Brain microvascular endothelial cell (primary cell): ENCODE results near the gene SLC6A19.

Experiments used
- DNase-seq: peaks from one replicate; pipeline ENCODE4 v3.0.0-alpha.2; 2020
- H3K27ac ChIP-seq: fragments of 250-450 bp; sonication (Bioruptor Pico); 2 replicates; pipeline ENCODE4 v1.5.1; 2020; ENCODE audit warnings: mild to moderate bottlenecking, moderate library complexity
- H3K27me3 ChIP-seq: fragments of 250-450 bp; sonication (Bioruptor Pico); replicated peaks from 2 replicates; pipeline ENCODE4 v1.5.1; 2020; ENCODE audit warnings: mild to moderate bottlenecking
- H3K36me3 ChIP-seq: fragments of 250-450 bp; sonication (Bioruptor Pico); replicated peaks from 2 replicates; pipeline ENCODE4 v1.5.1; 2020; ENCODE audit warnings: mild to moderate bottlenecking
- H3K4me3 ChIP-seq: 2 replicates; pipeline ENCODE4 v1.5.1; 2011; ENCODE audit warnings: low read depth, mild to moderate bottlenecking, control low read depth, low read length, moderate library complexity
- CTCF ChIP-seq: IDR thresholded peaks from 2 replicates; pipeline ENCODE4 v1.5.1; 2011; ENCODE audit warnings: low read depth, mild to moderate bottlenecking, moderate library complexity, low read length, control low read depth, inconsistent platforms; ENCODE audit errors: missing control alignments
- in situ Hi-C: cut with HindIII; loops from 2 replicates; pipeline ENCODE4 v1.10.0; 2017; ENCODE audit warnings: low sequenced_read_pairs, low pct_ligation_motif_present

The SLC6A19 gene

GRCh38 chr5:1163366-1163765 is 38.0 kb upstream of the SLC6A19 start:
- in situ Hi-C loops: loop anchor here (25.0 kb wide), 1 partner anchor 226 kb away; no protein-coding TSS in a partner anchor
- Histone ChIP-seq H3K36me3 (no peaks in the 10 kb centered on the region), H3K27me3 (peaks cover 1% of the 10 kb centered on the region), H3K27ac (no peak overlapping the region), H3K4me3 (no peak overlapping the region)
- no peak for DNase-seq
- no peak for TF ChIP-seq CTCF

- in situ Hi-C loops: loop anchor here (25.0 kb wide), 1 partner anchor 227 kb away; no protein-coding TSS in a partner anchor
- H3K4me3 ChIP-seq: no peak overlapping the region
- H3K27ac ChIP-seq: no peak overlapping the region
- no peak for DNase-seq
- no peak for TF ChIP-seq CTCF
- no peaks in the 10 kb centered on the region for H3K36me3 ChIP-seq
- H3K27me3 ChIP-seq: peaks cover 1% of the 10 kb centered on the region
These were observed 37.5 kb upstream of the SLC6A19 start for GRCh38 chr5:1163879-1164278.

- TF ChIP-seq CTCF: no peak
- DNase-seq: no peak
- H3K36me3 ChIP-seq: no peaks in the 10 kb centered on the region
- no peak overlapping the region for H3K27ac ChIP-seq
- no peak overlapping the region for H3K4me3 ChIP-seq
- H3K27me3 ChIP-seq: no peaks in the 10 kb centered on the region
- in situ Hi-C loops: loop anchor here (25.0 kb wide), 1 partner anchor 228 kb away; no protein-coding TSS in a partner anchor
These were observed 36.4 kb upstream of the SLC6A19 start for GRCh38 chr5:1164696-1165630.

- H3K36me3 ChIP-seq: no peaks in the 10 kb centered on the region
- H3K4me3 ChIP-seq: no peak overlapping the region
- no peak for DNase-seq
- H3K27ac ChIP-seq: no peak overlapping the region
- H3K27me3 ChIP-seq: no peaks in the 10 kb centered on the region
- in situ Hi-C loops: loop anchor here (25.0 kb wide), 1 partner anchor 229 kb away; no protein-coding TSS in a partner anchor
- TF ChIP-seq CTCF: no peak
These were observed 35.5 kb upstream of the SLC6A19 start for GRCh38 chr5:1165864-1166263.

- H3K36me3 ChIP-seq: no peaks in the 10 kb centered on the region
- no peak overlapping the region for H3K4me3 ChIP-seq
- H3K27ac ChIP-seq: no peak overlapping the region
- DNase-seq: no peak
- in situ Hi-C loops: loop anchor here (25.0 kb wide), 1 partner anchor 229 kb away; no protein-coding TSS in a partner anchor
- H3K27me3 ChIP-seq: no peaks in the 10 kb centered on the region
- TF ChIP-seq CTCF: no peak
These were observed 35.0 kb upstream of the SLC6A19 start for GRCh38 chr5:1166370-1166769.
